SK-N-SH (cell line): Measurements from ENCODE around the gene PRR23A. TPM values are rescaled to one million over a fixed set of nuclear protein-coding genes. Genes with fewer than 3 reads are reported as not detected.

ENCODE experiments used
- CTCF ChIA-PET: fragments of 300-600, 350-600 bp; formaldehyde crosslinking; extraction: SDS; loops from one replicate; lab custom pipeline; 2021; lab: Yijun Ruan, JAX
- POLR2A ChIA-PET: fragments of 350-600 bp; sonication (Branson Sonifier 250); formaldehyde crosslinking; extraction: SDS; loops from one replicate; lab custom pipeline; 2020; ENCODE audit warnings: antibody characterized with exemption, inconsistent platforms; lab: Yijun Ruan, JAX
- DNase-seq: peaks from one replicate; pipeline ENCODE4 v3.0.0; 2012
- H2AFZ ChIP-seq: fragments of 200-600 bp; sonication (generic); 2 replicates; pipeline ENCODE4 v1.8.1; 2016; ENCODE audit warnings: antibody characterized with exemption, mild to moderate bottlenecking, low read depth
- H3F3A ChIP-seq: fragments of 200-600 bp; sonication (generic); replicated peaks from 2 replicates; pipeline ENCODE3; 2016; ENCODE audit warnings: antibody characterized with exemption, mild to moderate bottlenecking; ENCODE audit not compliant: insufficient read depth
- H3K27ac ChIP-seq, 2 experiments: fragments of 200-500 bp in 1 of 2; fragments of 200-600 bp in 1 of 2; sonication (Bioruptor generic) in 1 of 2; sonication (generic), shearing (Covaris generic) in 1 of 2; 2 replicates each; pipeline versions ENCODE4 v1.5.1 to v1.6.1; 2014 to 2016; ENCODE audit warnings: low read depth in 2 of 2, inconsistent platforms in 1 of 2, low read length in 1 of 2, mild to moderate bottlenecking in 1 of 2, mixed read lengths in 1 of 2
- H3K27me3 ChIP-seq: fragments of 200-600 bp; sonication (generic), shearing (Covaris generic); 2 replicates; pipeline ENCODE4 v1.6.1; 2016; ENCODE audit warnings: mixed run types; ENCODE audit not compliant: insufficient read depth
- H3K36me3 ChIP-seq, 2 experiments: fragments of 200-500 bp in 1 of 2; fragments of 200-600 bp in 1 of 2; sonication (Bioruptor generic) in 1 of 2; sonication (generic) in 1 of 2; replicated peaks in 1 of 2; 2 replicates each; pipeline versions ENCODE3 to v1.5.1; 2014 to 2016; ENCODE audit warnings: low read length in 1 of 2, mild to moderate bottlenecking in 1 of 2; ENCODE audit not compliant: insufficient read depth in 2 of 2, control insufficient read depth in 1 of 2
- H3K4me1 ChIP-seq, 2 experiments: fragments of 200-500 bp in 1 of 2; fragments of 200-600 bp in 1 of 2; sonication (Bioruptor generic) in 1 of 2; sonication (generic), shearing (Covaris generic) in 1 of 2; 2 replicates each; pipeline versions ENCODE4 v1.5.1 to v1.6.1; 2014 to 2016; ENCODE audit warnings: low read depth in 1 of 2, low read length in 1 of 2, mixed run types in 1 of 2; ENCODE audit not compliant: insufficient read depth in 2 of 2, control insufficient read depth in 1 of 2
- H3K4me2 ChIP-seq: fragments of 200-600 bp; sonication (generic), shearing (Covaris generic); 2 replicates; pipeline ENCODE4 v1.6.1; 2017; ENCODE audit warnings: mixed run types
- H3K4me3 ChIP-seq, 2 experiments: fragments of 200-500 bp in 1 of 2; fragments of 200-600 bp in 1 of 2; sonication (Bioruptor generic) in 1 of 2; sonication (generic), shearing (Covaris generic) in 1 of 2; 2 replicates each; pipeline versions ENCODE4 v1.5.1 to v1.8.1; 2014 to 2016; ENCODE audit warnings: low read depth in 2 of 2, inconsistent platforms in 1 of 2, low read length in 1 of 2, mild to moderate bottlenecking in 1 of 2, mixed read lengths in 1 of 2, moderate library complexity in 1 of 2
- H3K79me2 ChIP-seq: fragments of 200-600 bp; sonication (generic); 2 replicates; pipeline ENCODE4 v1.8.1; 2017; ENCODE audit warnings: mild to moderate bottlenecking; ENCODE audit not compliant: insufficient read depth
- H3K9ac ChIP-seq: fragments of 200-600 bp; sonication (generic); 2 replicates; pipeline ENCODE4 v1.6.1; 2017; ENCODE audit warnings: mixed run types
- H3K9me2 ChIP-seq: fragments of 200-600 bp; sonication (generic); 2 replicates; pipeline ENCODE4 v1.6.1; 2017; ENCODE audit warnings: mixed run types
- H3K9me3 ChIP-seq: fragments of 200-600 bp; sonication (generic); 2 replicates; pipeline ENCODE4 v1.6.1; 2017; ENCODE audit warnings: mixed run types, mild to moderate bottlenecking, moderate library complexity
- H4K20me1 ChIP-seq: fragments of 200-600 bp; sonication (generic); 2 replicates; pipeline ENCODE4 v1.6.1; 2017; ENCODE audit warnings: mild to moderate bottlenecking, mixed run types; ENCODE audit not compliant: insufficient read depth
- CHD2 ChIP-seq: fragments of 150-350 bp; IDR thresholded peaks from 2 replicates; pipeline ENCODE4 v1.6.1; 2018; ENCODE audit warnings: low read length; ENCODE audit not compliant: partially characterized antibody
- EP300 ChIP-seq, 2 experiments: IDR thresholded peaks; 2 replicates each; pipeline versions ENCODE4 v1.4.0 to v1.6.1; 2012; ENCODE audit warnings: borderline replicate concordance in 1 of 2, low read depth in 1 of 2, low read length in 1 of 2
- FOSL2 ChIP-seq: IDR thresholded peaks from 2 replicates; pipeline ENCODE4 v1.4.0; 2012; ENCODE audit warnings: low read depth, mild to moderate bottlenecking, moderate library complexity, borderline replicate concordance
- FOXJ3 ChIP-seq: sonication (generic); formaldehyde crosslinking; IDR thresholded peaks from 2 replicates; pipeline ENCODE4 v1.5.1; 2020; ENCODE audit warnings: mild to moderate bottlenecking, missing genetic modification reagents
- FOXM1 ChIP-seq: IDR thresholded peaks from 2 replicates; pipeline ENCODE4 v1.4.0; 2012; ENCODE audit warnings: low read depth, mild to moderate bottlenecking
- GABPA ChIP-seq: IDR thresholded peaks from 2 replicates; pipeline ENCODE4 v1.4.0; 2012; ENCODE audit warnings: low read depth, mild to moderate bottlenecking
- GATA2 ChIP-seq: sonication (generic); formaldehyde crosslinking; IDR thresholded peaks from 2 replicates; pipeline ENCODE4 v1.5.0; 2020; ENCODE audit warnings: mild to moderate bottlenecking, missing genetic modification reagents
- MXI1 ChIP-seq: IDR thresholded peaks from 2 replicates; pipeline ENCODE4 v1.6.1; 2012; ENCODE audit warnings: mild to moderate bottlenecking, low read depth, low read length, improper control_type of control experiment
- NFIC ChIP-seq: IDR thresholded peaks from 2 replicates; pipeline ENCODE4 v1.4.0; 2012; ENCODE audit warnings: borderline replicate concordance
- NRF1 ChIP-seq: IDR thresholded peaks from 2 replicates; pipeline ENCODE4 v1.6.1; 2012; ENCODE audit warnings: low read depth, mild to moderate bottlenecking, low read length
- POLR2AphosphoS5 ChIP-seq: IDR thresholded peaks from 2 replicates; pipeline ENCODE4 v1.6.1; 2012; ENCODE audit warnings: low read depth, low read length
- RAD21 ChIP-seq: IDR thresholded peaks from 2 replicates; pipeline ENCODE4 v1.6.1; 2012; ENCODE audit warnings: mild to moderate bottlenecking, low read length
- RCOR1 ChIP-seq: fragments of 150-350 bp; IDR thresholded peaks from 2 replicates; pipeline ENCODE4 v1.6.1; 2017; ENCODE audit warnings: antibody characterized with exemption, low read length
- RFX5 ChIP-seq: IDR thresholded peaks from 2 replicates; pipeline ENCODE4 v1.6.1; 2012; ENCODE audit warnings: mild to moderate bottlenecking, improper control_type of control experiment, low read length
- SMC3 ChIP-seq: IDR thresholded peaks from 2 replicates; pipeline ENCODE4 v1.6.1; 2012; ENCODE audit warnings: low read depth, low read length, improper control_type of control experiment
- TAF1 ChIP-seq: IDR thresholded peaks from 2 replicates; pipeline ENCODE4 v1.6.1; 2012; ENCODE audit warnings: low read depth, mild to moderate bottlenecking, low read length, moderate library complexity, borderline replicate concordance
- TCF12 ChIP-seq: IDR thresholded peaks from 2 replicates; pipeline ENCODE4 v1.4.0; 2012
- TEAD4 ChIP-seq: IDR thresholded peaks from 2 replicates; pipeline ENCODE4 v1.4.0; 2012; ENCODE audit warnings: mild to moderate bottlenecking, borderline replicate concordance; ENCODE audit not compliant: insufficient read depth
- YY1 ChIP-seq: IDR thresholded peaks from 2 replicates; pipeline ENCODE4 v1.4.0; 2012; ENCODE audit warnings: low read depth, mild to moderate bottlenecking
- WGBS: methylation state at CpG from one replicate; pipeline ENCODE4 v1.1.6; 2017; ENCODE audit warnings: low lambda C conversion rate; 5-methylcytosine and 5-hydroxymethylcytosine counted together
- polyA plus RNA-seq, 3 experiments: library from polyadenylated mRNA; depleted of rRNA; stranded (reverse); fragments of >200 nt; gene quantifications; 2 replicates each; pipeline ENCODE4 v1.2.3, GENCODE V29; 2012
- TF ChIP-seq, protein P1 (sequence below): IDR thresholded peaks from 2 replicates; pipeline ENCODE4 v1.4.0; 2012; ENCODE audit warnings: low read depth, borderline replicate concordance
- TF ChIP-seq, protein P2 (sequence below): fragments of 200-600 bp; sonication (generic); IDR thresholded peaks from 2 replicates; pipeline ENCODE4 v1.6.1; 2017; ENCODE audit warnings: antibody characterized with exemption, mild to moderate bottlenecking, moderate library complexity
- TF ChIP-seq, protein P3 (sequence below): fragments of 150-350 bp; IDR thresholded peaks from 2 replicates; pipeline ENCODE4 v1.6.1; 2017; ENCODE audit warnings: antibody characterized with exemption, low read length, low read depth, borderline replicate concordance

PRR23A gene
- polyA plus RNA-seq, 1 of the 3 experiments (the other 2 are of a cell fraction) = not detected

DNA sequence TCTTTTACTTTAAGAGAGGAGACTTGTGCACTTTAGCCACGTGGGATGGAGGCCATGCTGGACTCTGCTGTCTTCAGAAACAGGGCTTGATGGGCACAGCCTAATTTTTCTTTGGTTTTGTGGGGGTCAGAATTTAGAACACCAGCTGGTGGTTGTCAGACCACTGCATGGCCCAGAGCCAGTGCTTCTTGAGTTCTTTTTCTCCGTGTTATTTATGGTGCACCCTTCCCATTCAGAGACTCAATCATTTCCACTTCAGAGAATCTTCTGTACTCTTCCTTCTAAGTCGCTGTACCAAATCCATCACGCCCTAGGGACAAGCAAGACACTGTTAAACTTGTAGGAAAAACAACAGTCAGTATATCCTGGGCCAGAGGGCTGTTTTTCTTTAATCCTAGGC lies 20.1 kb downstream of the PRR23A start (continued):
- TF ChIP-seq, protein P1, sequence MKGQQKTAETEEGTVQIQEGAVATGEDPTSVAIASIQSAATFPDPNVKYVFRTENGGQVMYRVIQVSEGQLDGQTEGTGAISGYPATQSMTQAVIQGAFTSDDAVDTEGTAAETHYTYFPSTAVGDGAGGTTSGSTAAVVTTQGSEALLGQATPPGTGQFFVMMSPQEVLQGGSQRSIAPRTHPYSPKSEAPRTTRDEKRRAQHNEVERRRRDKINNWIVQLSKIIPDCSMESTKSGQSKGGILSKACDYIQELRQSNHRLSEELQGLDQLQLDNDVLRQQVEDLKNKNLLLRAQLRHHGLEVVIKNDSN = no peak
- no peak for TF ChIP-seq GABPA
- TF ChIP-seq TEAD4 = no peak

DNA sequence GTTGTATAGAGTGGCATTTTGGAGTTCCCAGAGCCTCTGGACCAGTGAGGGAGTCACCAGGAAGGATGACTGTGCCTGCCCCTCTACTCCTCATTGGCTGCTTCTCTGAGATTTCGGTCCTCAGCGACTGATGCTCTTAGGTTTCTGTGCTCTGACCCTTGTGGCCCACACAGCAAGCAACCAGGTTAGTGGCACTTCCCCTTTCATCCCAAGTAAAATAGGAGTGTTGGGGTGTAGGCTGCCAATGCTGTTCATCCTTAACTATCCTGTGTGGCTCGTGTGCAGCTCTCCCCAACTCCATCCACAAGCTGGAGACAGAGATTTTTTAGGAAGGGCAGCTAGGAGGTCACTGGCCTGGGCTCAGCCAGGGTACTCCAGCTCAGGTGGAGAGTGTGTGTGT lies 21.3 kb downstream of the PRR23A start:
- Histone ChIP-seq H4K20me1 (no peaks in the 10 kb centered on the region), H3K27ac (no peak overlapping the region), H3K4me3 (no peak overlapping the region), H3K36me3 (no peaks in the 10 kb centered on the region), H2AFZ (no peak overlapping the region), H3K9ac (no peak overlapping the region), H3K9me3 (no peaks in the 10 kb centered on the region), H3K9me2 (no peaks in the 10 kb centered on the region), H3K4me1 (no peaks in the 10 kb centered on the region), H3K27me3 (no peaks in the 10 kb centered on the region), H3K79me2 (no peaks in the 10 kb centered on the region), H3K4me2 (no peak overlapping the region), H3F3A (no peaks in the 10 kb centered on the region)
- no peak for DNase-seq
- TF ChIP-seq, protein P1 = no peak
- TF ChIP-seq RFX5 (no peak), YY1 (no peak), TAF1 (no peak), NRF1 (no peak), MXI1 (no peak), RAD21 (no peak), EP300 (IDR thresholded peaks at IDR 0.05; ENCODE audit: borderline replicate concordance in 1 of 2, low read depth in 1 of 2, low read length in 1 of 2) (no peak), FOSL2 (no peak)
- TF ChIP-seq, protein P2, sequence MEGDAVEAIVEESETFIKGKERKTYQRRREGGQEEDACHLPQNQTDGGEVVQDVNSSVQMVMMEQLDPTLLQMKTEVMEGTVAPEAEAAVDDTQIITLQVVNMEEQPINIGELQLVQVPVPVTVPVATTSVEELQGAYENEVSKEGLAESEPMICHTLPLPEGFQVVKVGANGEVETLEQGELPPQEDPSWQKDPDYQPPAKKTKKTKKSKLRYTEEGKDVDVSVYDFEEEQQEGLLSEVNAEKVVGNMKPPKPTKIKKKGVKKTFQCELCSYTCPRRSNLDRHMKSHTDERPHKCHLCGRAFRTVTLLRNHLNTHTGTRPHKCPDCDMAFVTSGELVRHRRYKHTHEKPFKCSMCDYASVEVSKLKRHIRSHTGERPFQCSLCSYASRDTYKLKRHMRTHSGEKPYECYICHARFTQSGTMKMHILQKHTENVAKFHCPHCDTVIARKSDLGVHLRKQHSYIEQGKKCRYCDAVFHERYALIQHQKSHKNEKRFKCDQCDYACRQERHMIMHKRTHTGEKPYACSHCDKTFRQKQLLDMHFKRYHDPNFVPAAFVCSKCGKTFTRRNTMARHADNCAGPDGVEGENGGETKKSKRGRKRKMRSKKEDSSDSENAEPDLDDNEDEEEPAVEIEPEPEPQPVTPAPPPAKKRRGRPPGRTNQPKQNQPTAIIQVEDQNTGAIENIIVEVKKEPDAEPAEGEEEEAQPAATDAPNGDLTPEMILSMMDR = no peak
- WGBS = 20% methylated on average over 1 of the region's 3 CpGs
- ChIA-PET CTCF (interaction anchor here (2.9 kb wide), 1 partner anchor 49 kb away, joined by 9 read pairs; no protein-coding TSS in a partner anchor), POLR2A (no interaction called here)

DNA sequence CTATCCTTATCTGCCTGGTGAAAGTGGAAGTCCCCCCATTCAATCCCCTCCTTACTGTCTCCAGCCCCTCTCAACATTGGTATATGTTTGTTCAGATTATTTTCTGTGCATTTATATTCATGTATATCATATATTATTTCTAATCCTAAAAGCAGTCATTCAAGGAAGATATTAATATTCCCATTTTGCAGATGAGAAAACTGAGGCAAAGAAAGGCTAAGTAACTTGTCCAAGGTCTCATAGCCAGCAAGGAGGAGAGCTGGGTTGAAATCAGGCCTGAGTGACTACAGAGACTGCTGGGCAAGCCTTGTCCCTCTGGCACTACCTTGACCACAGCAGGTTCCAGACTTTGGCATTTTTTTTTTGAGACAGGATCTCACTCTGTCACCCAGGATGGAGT lies 30.0 kb downstream of the PRR23A start:
- Histone ChIP-seq H3F3A (no peaks in the 10 kb centered on the region), H3K4me2 (no peak overlapping the region), H3K9me2 (no peaks in the 10 kb centered on the region), H3K9ac (no peak overlapping the region), H3K79me2 (no peaks in the 10 kb centered on the region), H3K27me3 (no peaks in the 10 kb centered on the region; the same call in 1 of the 2 replicates), H2AFZ (no peak overlapping the region), H4K20me1 (no peaks in the 10 kb centered on the region), H3K4me1 (no peaks in the 10 kb centered on the region), H3K27ac (no peak overlapping the region), H3K36me3 (no peaks in the 10 kb centered on the region), H3K4me3 (no peak overlapping the region), H3K9me3 (no peaks in the 10 kb centered on the region)
- ChIA-PET CTCF (no interaction called here), POLR2A (no interaction called here)
- no peak for DNase-seq
- TF ChIP-seq RCOR1 (no peak), GATA2 (CRISPR knock-in tag) (no peak), TCF12 (no peak), POLR2AphosphoS5 (no peak), GABPA (no peak), RFX5 (no peak), MXI1 (no peak), TAF1 (no peak), TEAD4 (no peak), NFIC (no peak), YY1 (no peak), SMC3 (no peak), FOXM1 (no peak), CHD2 (no peak), RAD21 (no peak), FOXJ3 (CRISPR knock-in tag) (no peak)
- TF ChIP-seq, protein P1 = no peak
- TF ChIP-seq, protein P3, sequence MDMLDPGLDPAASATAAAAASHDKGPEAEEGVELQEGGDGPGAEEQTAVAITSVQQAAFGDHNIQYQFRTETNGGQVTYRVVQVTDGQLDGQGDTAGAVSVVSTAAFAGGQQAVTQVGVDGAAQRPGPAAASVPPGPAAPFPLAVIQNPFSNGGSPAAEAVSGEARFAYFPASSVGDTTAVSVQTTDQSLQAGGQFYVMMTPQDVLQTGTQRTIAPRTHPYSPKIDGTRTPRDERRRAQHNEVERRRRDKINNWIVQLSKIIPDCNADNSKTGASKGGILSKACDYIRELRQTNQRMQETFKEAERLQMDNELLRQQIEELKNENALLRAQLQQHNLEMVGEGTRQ = no peak
